HG02678 (cell line): ENCODE data around the gene ENPP7.

ENCODE experiments used
- ATAC-seq: cut with Tn5 transposase; IDR thresholded peaks from one replicate; pipeline ENCODE4 v1.9.1; 2021; ENCODE audit warnings: mild to moderate bottlenecking, moderate library complexity; ENCODE audit not compliant: unreplicated experiment

ENPP7 gene

GRCh38 chr17:79789943-79790804 lies 59.4 kb downstream of the ENPP7 start:
- no peak for ATAC-seq

DNA sequence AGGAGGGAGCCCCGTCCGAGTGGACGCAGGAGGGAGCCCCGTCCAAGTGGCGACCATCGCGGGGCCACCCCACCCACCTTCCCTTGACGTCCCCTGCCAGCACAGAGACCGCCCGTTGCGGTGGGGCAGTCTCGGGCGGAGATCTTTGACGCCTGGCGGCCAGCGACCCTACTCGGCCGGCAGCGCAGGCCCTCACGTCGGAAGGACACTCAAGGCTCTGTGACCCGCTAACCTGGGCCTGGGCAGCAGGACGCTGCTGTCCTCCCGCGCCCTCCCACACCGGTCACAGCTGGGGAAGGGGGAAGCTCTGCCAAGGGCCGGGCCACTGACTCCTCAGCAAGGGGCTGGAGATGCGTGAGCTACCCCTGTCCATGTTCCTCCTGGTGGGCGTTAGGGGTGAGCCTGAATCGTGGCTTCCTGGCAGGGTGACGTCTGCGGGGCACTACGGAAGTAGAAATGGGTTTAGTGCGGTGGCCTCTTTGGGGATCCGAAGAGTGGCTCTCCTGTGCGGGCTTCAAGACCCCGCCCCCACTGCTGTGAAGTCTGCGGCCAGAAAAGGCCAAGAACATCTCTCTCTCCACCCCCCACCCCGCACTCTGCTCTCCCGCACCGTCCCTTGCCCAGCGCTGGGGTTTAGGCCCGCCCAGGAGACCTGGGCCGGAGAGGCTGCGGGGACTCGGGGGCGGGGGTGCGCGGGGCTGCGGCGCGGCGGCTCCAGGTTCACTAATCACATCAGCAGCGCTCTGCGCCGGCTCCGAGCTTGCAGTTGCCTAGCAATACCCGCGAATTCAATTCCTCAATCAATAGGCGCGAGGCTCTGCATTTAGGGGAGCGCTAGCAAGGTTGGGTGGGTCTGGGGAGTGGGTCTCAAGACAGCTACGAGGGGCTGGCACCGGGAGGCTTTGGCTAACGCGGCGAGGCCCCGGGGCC lies 60.3 kb downstream of the ENPP7 start:
- ATAC-seq: no peak

DNA sequence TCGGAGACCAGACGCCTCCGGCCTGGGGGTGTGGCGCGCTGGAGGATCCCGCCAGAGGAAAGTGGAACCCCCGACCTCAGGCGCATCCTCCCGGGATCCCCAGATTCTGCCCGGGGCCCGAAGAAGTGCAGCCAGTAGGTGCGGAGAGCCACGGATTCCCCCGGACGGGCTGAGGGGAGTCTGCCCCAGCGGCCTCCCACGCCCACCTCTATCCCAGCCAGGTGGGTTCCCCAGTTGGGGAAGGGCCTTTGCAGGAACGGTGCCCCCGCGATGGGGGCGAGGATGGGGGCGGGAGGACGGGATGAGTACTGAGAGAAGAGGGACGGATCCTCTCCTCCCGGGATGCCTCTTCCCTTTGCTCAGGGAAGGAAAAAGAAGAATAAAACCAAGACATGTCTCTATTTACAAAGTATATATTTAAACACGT lies 61.0 kb downstream of the ENPP7 start:
- ATAC-seq: no peak
